ENCODE results near the gene ITGBL1. TPM values are rescaled to one million over a fixed set of nuclear protein-coding genes. Genes with fewer than 3 reads are reported as not detected.

Gene ITGBL1
- total and polyA plus RNA-seq, 2 experiments from 2014 or later = 0.29 TPM; not detected in 1

- no peak for ATAC-seq
- H3K27me3 ChIP-seq (ENCODE audit: insufficient read depth) = no peaks in the 10 kb centered on the region
- H2AFZ ChIP-seq = no peak overlapping the region
- no peak for TF ChIP-seq EZH2 (IDR thresholded peaks at IDR 0.05; ENCODE audit: low read depth, unreplicated experiment)
- no peak for TF ChIP-seq JUNB (IDR thresholded peaks at IDR 0.05; ENCODE audit: unreplicated experiment)
- TF ChIP-seq ZNF462 (CRISPR knock-in tag; IDR thresholded peaks at IDR 0.05) = no peak
- no peak for TF ChIP-seq CTCF (conservative IDR thresholded peaks at IDR 0.05; ENCODE audit: low read depth in 2 of 2)
- no peak for TF ChIP-seq NANOG (IDR thresholded peaks at IDR 0.05; ENCODE audit: borderline replicate concordance)
- H3K4me3 Mint-ChIP-seq = no peak overlapping the region
- no peak overlapping the region for H3K4me3 ChIP-seq
- H3K9me2 ChIP-seq (ENCODE audit: insufficient read depth) = no peaks in the 10 kb centered on the region
- no peak overlapping the region for H3K27ac ChIP-seq (ENCODE audit: low read depth)
- H3K36me3 Mint-ChIP-seq (ENCODE audit: low read depth) = no peaks in the 10 kb centered on the region
- no peaks in the 10 kb centered on the region for H3K36me3 ChIP-seq (ENCODE audit: insufficient read depth)
- no peak for DNase-seq (ENCODE audit: low spot score)
- no peaks in the 10 kb centered on the region for H3K9me3 Mint-ChIP-seq
- H4K20me1 ChIP-seq (replicated peaks; ENCODE audit: insufficient read depth) = no peaks in the 10 kb centered on the region
- H3K4me2 ChIP-seq = no peak overlapping the region
- no peaks in the 10 kb centered on the region for H3F3A ChIP-seq (replicated peaks; ENCODE audit: low read depth)
- H3K27me3 Mint-ChIP-seq (ENCODE audit: insufficient read depth, low read depth, poor library complexity) = no peaks in the 10 kb centered on the region
- no peaks in the 10 kb centered on the region for H3K79me2 ChIP-seq (replicated peaks; ENCODE audit: insufficient read depth)
- H3K27ac Mint-ChIP-seq = no peak overlapping the region
- H3K4me1 ChIP-seq (ENCODE audit: insufficient read depth) = no peaks in the 10 kb centered on the region
- peaks cover 10% of the 10 kb centered on the region for H3K4me1 Mint-ChIP-seq
Measured at GRCh38 chr13:101711307-101712025, 259.0 kb downstream of the ITGBL1 start.

All from GM23338 (cell line).